ENCODE measurements around the gene PTPRM. TPM values are rescaled to one million over a fixed set of nuclear protein-coding genes. Genes with fewer than 3 reads are reported as not detected.

Gene PTPRM
- total RNA-seq, 1 donor from 2014 or later = 11.5 TPM

GRCh38 chr18:8257851-8258434, 690.8 kb downstream of the PTPRM start:
- intact Hi-C loops (cut with micrococcal nuclease) = no loop called here

GRCh38 chr18:8260319-8260718, 693.2 kb downstream of the PTPRM start:
- intact Hi-C loops (cut with micrococcal nuclease) = no loop called here
- Mint-ChIP-seq H3K9me3 (no peaks in the 10 kb centered on the region), H3K27me3 (no peaks in the 10 kb centered on the region), H3K4me1 (no peaks in the 10 kb centered on the region), H3K4me3 (no peak overlapping the region), H3K36me3 (ENCODE audit: low read depth) (no peaks in the 10 kb centered on the region), H3K27ac (no peak overlapping the region)
- no peak for DNase-seq

More at GRCh38 chr18:8257851-8258434, 690.8 kb downstream of the PTPRM start:
- H3K4me1 Mint-ChIP-seq = no peaks in the 10 kb centered on the region
- H3K4me3 Mint-ChIP-seq = no peak overlapping the region
- DNase-seq = no peak
- no peaks in the 10 kb centered on the region for H3K27me3 Mint-ChIP-seq
- no peaks in the 10 kb centered on the region for H3K9me3 Mint-ChIP-seq
- no peaks in the 10 kb centered on the region for H3K36me3 Mint-ChIP-seq (ENCODE audit: low read depth)
- no peak overlapping the region for H3K27ac Mint-ChIP-seq

- H3K4me3 Mint-ChIP-seq = no peak overlapping the region
- H3K4me1 Mint-ChIP-seq = no peaks in the 10 kb centered on the region
These were observed 693.7 kb downstream of the PTPRM start for GRCh38 chr18:8260827-8261226.

GRCh38 chr18:8261651-8262091, 694.6 kb downstream of the PTPRM start:
- H3K4me3 Mint-ChIP-seq = no peak overlapping the region
- no peaks in the 10 kb centered on the region for H3K36me3 Mint-ChIP-seq (ENCODE audit: low read depth)
- H3K9me3 Mint-ChIP-seq = no peaks in the 10 kb centered on the region
- intact Hi-C loops (cut with micrococcal nuclease) = no loop called here
- no peak for DNase-seq
- no peaks in the 10 kb centered on the region for H3K27me3 Mint-ChIP-seq
- H3K27ac Mint-ChIP-seq = no peak overlapping the region
- no peaks in the 10 kb centered on the region for H3K4me1 Mint-ChIP-seq

More at GRCh38 chr18:8260827-8261226, 693.7 kb downstream of the PTPRM start:
- H3K27ac Mint-ChIP-seq = no peak overlapping the region
- DNase-seq = no peak
- no peaks in the 10 kb centered on the region for H3K36me3 Mint-ChIP-seq (ENCODE audit: low read depth)
- intact Hi-C loops (cut with micrococcal nuclease) = no loop called here
- no peaks in the 10 kb centered on the region for H3K27me3 Mint-ChIP-seq
- H3K9me3 Mint-ChIP-seq = no peaks in the 10 kb centered on the region

- no peak for DNase-seq
- no peaks in the 10 kb centered on the region for H3K27me3 Mint-ChIP-seq
- H3K4me1 Mint-ChIP-seq = no peaks in the 10 kb centered on the region
- no peak overlapping the region for H3K4me3 Mint-ChIP-seq
- H3K36me3 Mint-ChIP-seq (ENCODE audit: low read depth) = no peaks in the 10 kb centered on the region
- intact Hi-C loops (cut with micrococcal nuclease) = no loop called here
- H3K9me3 Mint-ChIP-seq = no peaks in the 10 kb centered on the region
- H3K27ac Mint-ChIP-seq = no peak overlapping the region
These were observed 695.1 kb downstream of the PTPRM start for GRCh38 chr18:8262221-8262620.

GRCh38 chr18:8264116-8264515, 697.0 kb downstream of the PTPRM start:
- intact Hi-C loops (cut with micrococcal nuclease) = no loop called here
- H3K4me3 Mint-ChIP-seq = no peak overlapping the region
- no peak overlapping the region for H3K27ac Mint-ChIP-seq
- no peak for DNase-seq
- H3K9me3 Mint-ChIP-seq = no peaks in the 10 kb centered on the region
- no peaks in the 10 kb centered on the region for H3K27me3 Mint-ChIP-seq
- no peaks in the 10 kb centered on the region for H3K4me1 Mint-ChIP-seq
- H3K36me3 Mint-ChIP-seq (ENCODE audit: low read depth) = no peaks in the 10 kb centered on the region

GRCh38 chr18:8264861-8265411, 697.8 kb downstream of the PTPRM start:
- Mint-ChIP-seq H3K4me1 (no peaks in the 10 kb centered on the region), H3K27me3 (no peaks in the 10 kb centered on the region), H3K27ac (no peak overlapping the region), H3K36me3 (ENCODE audit: low read depth) (no peaks in the 10 kb centered on the region), H3K4me3 (no peak overlapping the region), H3K9me3 (no peaks in the 10 kb centered on the region)
- intact Hi-C loops (cut with micrococcal nuclease) = no loop called here
- DNase-seq = peak; percentile 37

GRCh38 chr18:8272254-8272653, 705.1 kb downstream of the PTPRM start:
- no peak for DNase-seq
- no peaks in the 10 kb centered on the region for H3K9me3 Mint-ChIP-seq
- intact Hi-C loops (cut with micrococcal nuclease) = no loop called here
- no peaks in the 10 kb centered on the region for H3K36me3 Mint-ChIP-seq (ENCODE audit: low read depth)
- H3K4me1 Mint-ChIP-seq = no peaks in the 10 kb centered on the region
- H3K27me3 Mint-ChIP-seq = peaks cover 3% of the 10 kb centered on the region
- no peak overlapping the region for H3K4me3 Mint-ChIP-seq
- no peak overlapping the region for H3K27ac Mint-ChIP-seq

- H3K36me3 Mint-ChIP-seq (ENCODE audit: low read depth) = no peaks in the 10 kb centered on the region
- intact Hi-C loops (cut with micrococcal nuclease) = no loop called here
- no peak overlapping the region for H3K27ac Mint-ChIP-seq
- H3K27me3 Mint-ChIP-seq = peaks cover 3% of the 10 kb centered on the region
- no peak for DNase-seq
- H3K9me3 Mint-ChIP-seq = no peaks in the 10 kb centered on the region
- H3K4me3 Mint-ChIP-seq = no peak overlapping the region
- no peaks in the 10 kb centered on the region for H3K4me1 Mint-ChIP-seq
These were observed 707.3 kb downstream of the PTPRM start for GRCh38 chr18:8274370-8274769.

- no peak for DNase-seq
- H3K27ac Mint-ChIP-seq = no peak overlapping the region
- H3K9me3 Mint-ChIP-seq = no peaks in the 10 kb centered on the region
- H3K4me1 Mint-ChIP-seq = no peaks in the 10 kb centered on the region
- H3K27me3 Mint-ChIP-seq = peaks cover 3% of the 10 kb centered on the region
- H3K4me3 Mint-ChIP-seq = no peak overlapping the region
- intact Hi-C loops (cut with micrococcal nuclease) = no loop called here
- H3K36me3 Mint-ChIP-seq (ENCODE audit: low read depth) = no peaks in the 10 kb centered on the region
These were observed 709.3 kb downstream of the PTPRM start for GRCh38 chr18:8276406-8276805.

GRCh38 chr18:8277270-8277669, 710.2 kb downstream of the PTPRM start:
- H3K27ac Mint-ChIP-seq = no peak overlapping the region
- no peak overlapping the region for H3K4me3 Mint-ChIP-seq
- H3K36me3 Mint-ChIP-seq (ENCODE audit: low read depth) = no peaks in the 10 kb centered on the region
- intact Hi-C loops (cut with micrococcal nuclease) = no loop called here
- peaks cover 3% of the 10 kb centered on the region for H3K27me3 Mint-ChIP-seq
- H3K4me1 Mint-ChIP-seq = no peaks in the 10 kb centered on the region
- no peak for DNase-seq
- no peaks in the 10 kb centered on the region for H3K9me3 Mint-ChIP-seq

- intact Hi-C loops (cut with micrococcal nuclease) = no loop called here
- no peak overlapping the region for H3K27ac Mint-ChIP-seq
- H3K27me3 Mint-ChIP-seq = no peaks in the 10 kb centered on the region
- H3K9me3 Mint-ChIP-seq = no peaks in the 10 kb centered on the region
- no peak for DNase-seq
- no peaks in the 10 kb centered on the region for H3K4me1 Mint-ChIP-seq
- H3K4me3 Mint-ChIP-seq = no peak overlapping the region
- H3K36me3 Mint-ChIP-seq (ENCODE audit: low read depth) = no peaks in the 10 kb centered on the region
These were observed 712.2 kb downstream of the PTPRM start for GRCh38 chr18:8279346-8279745.

GRCh38 chr18:8279781-8280330, 712.7 kb downstream of the PTPRM start:
- H3K36me3 Mint-ChIP-seq (ENCODE audit: low read depth) = no peaks in the 10 kb centered on the region
- no peak overlapping the region for H3K27ac Mint-ChIP-seq
- H3K27me3 Mint-ChIP-seq = no peaks in the 10 kb centered on the region
- no peaks in the 10 kb centered on the region for H3K9me3 Mint-ChIP-seq
- intact Hi-C loops (cut with micrococcal nuclease) = no loop called here
- no peaks in the 10 kb centered on the region for H3K4me1 Mint-ChIP-seq
- no peak overlapping the region for H3K4me3 Mint-ChIP-seq
- no peak for DNase-seq

- H3K4me1 Mint-ChIP-seq = no peaks in the 10 kb centered on the region
- H3K27ac Mint-ChIP-seq = no peak overlapping the region
- no peaks in the 10 kb centered on the region for H3K9me3 Mint-ChIP-seq
- no peak overlapping the region for H3K4me3 Mint-ChIP-seq
- intact Hi-C loops (cut with micrococcal nuclease) = no loop called here
- no peak for DNase-seq
- H3K27me3 Mint-ChIP-seq = no peaks in the 10 kb centered on the region
- no peaks in the 10 kb centered on the region for H3K36me3 Mint-ChIP-seq (ENCODE audit: low read depth)
These were observed 716.9 kb downstream of the PTPRM start for GRCh38 chr18:8283891-8284585.

All from activated CD4-positive, alpha-beta T cell treated with anti-CD3 and anti-CD28 coated beads, Interleukin-2, amount 10 ng/mL, durations not matched to agents 24 days and 14 days (primary cell).